H1 (cell line): ENCODE results near the gene IFT122.

Experiments used
- HDAC2 ChIP-seq, 2 experiments: fragments of 300-600 bp in 1 of 2; sonication (generic) in 1 of 2; IDR thresholded peaks; 2 replicates each; pipeline ENCODE4 v1.6.1; 2011 to 2012; ENCODE audit warnings: low read depth in 2 of 2, low read length in 2 of 2, mild to moderate bottlenecking in 2 of 2, moderate library complexity in 2 of 2, borderline replicate concordance in 1 of 2, inconsistent platforms in 1 of 2
- POLR2A ChIP-seq, 2 experiments: IDR thresholded peaks; 1 replicate in 1 of 2; 2 replicates in 1 of 2; pipeline ENCODE4 v1.6.1; 2011; ENCODE audit warnings: low read depth in 2 of 2, low read length in 2 of 2, mild to moderate bottlenecking in 2 of 2; ENCODE audit errors: control extremely low read depth in 1 of 2
- POLR2AphosphoS5 ChIP-seq: IDR thresholded peaks from 2 replicates; pipeline ENCODE4 v1.6.1; 2011; ENCODE audit warnings: low read depth, low read length
- TBP ChIP-seq: IDR thresholded peaks from 2 replicates; pipeline ENCODE4 v1.6.1; 2011; ENCODE audit warnings: low read depth, low read length, improper control_type of control experiment
- TF ChIP-seq, protein P1 (sequence below), 3 experiments: IDR thresholded peaks; 1 replicate in 2 of 3; 2 replicates in 1 of 3; pipeline versions ENCODE4 v1.5.1 to v1.6.1; 2011; ENCODE audit warnings: low read length in 3 of 3, mild to moderate bottlenecking in 3 of 3, inconsistent platforms in 2 of 3, low read depth in 1 of 3, moderate library complexity in 1 of 3; ENCODE audit not compliant: insufficient read depth in 1 of 3; ENCODE audit errors: control extremely low read depth in 1 of 3
- TF ChIP-seq, protein P2 (sequence below): IDR thresholded peaks from 2 replicates; pipeline ENCODE4 v1.6.1; 2012; ENCODE audit warnings: inconsistent platforms
- TF ChIP-seq, protein P3 (sequence below): IDR thresholded peaks from 2 replicates; pipeline ENCODE4 v1.6.1; 2012; ENCODE audit warnings: low read length, inconsistent platforms
- TF ChIP-seq, protein P4 (sequence below): IDR thresholded peaks from 2 replicates; pipeline ENCODE4 v1.6.1; 2011; ENCODE audit warnings: low read depth, mild to moderate bottlenecking, low read length; ENCODE audit not compliant: insufficient read depth

DNA sequence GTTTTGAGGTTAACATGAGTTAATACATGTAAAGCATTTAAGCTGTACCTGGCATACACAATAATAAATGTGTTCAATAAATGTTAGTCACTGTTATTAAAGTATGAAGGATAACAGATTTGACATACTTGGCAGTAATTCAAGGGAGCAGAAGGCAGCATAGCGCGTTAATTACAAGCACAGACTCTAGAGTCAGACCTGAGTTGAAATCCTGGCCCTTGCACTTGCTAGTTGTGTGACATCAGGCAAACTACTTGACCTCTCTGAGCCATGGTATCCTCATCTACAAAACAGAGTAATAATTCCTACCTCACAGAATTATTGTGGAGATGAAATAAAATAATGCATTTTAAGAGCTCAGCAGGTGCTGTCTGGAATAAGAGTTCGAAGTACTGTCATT, 5.4 kb downstream of the IFT122 start:
- no peak for TF ChIP-seq POLR2A (IDR thresholded peaks at IDR 0.05; ENCODE audit: control extremely low read depth in 1 of 2, low read depth in 2 of 2, low read length in 2 of 2)
- TF ChIP-seq, protein P1, sequence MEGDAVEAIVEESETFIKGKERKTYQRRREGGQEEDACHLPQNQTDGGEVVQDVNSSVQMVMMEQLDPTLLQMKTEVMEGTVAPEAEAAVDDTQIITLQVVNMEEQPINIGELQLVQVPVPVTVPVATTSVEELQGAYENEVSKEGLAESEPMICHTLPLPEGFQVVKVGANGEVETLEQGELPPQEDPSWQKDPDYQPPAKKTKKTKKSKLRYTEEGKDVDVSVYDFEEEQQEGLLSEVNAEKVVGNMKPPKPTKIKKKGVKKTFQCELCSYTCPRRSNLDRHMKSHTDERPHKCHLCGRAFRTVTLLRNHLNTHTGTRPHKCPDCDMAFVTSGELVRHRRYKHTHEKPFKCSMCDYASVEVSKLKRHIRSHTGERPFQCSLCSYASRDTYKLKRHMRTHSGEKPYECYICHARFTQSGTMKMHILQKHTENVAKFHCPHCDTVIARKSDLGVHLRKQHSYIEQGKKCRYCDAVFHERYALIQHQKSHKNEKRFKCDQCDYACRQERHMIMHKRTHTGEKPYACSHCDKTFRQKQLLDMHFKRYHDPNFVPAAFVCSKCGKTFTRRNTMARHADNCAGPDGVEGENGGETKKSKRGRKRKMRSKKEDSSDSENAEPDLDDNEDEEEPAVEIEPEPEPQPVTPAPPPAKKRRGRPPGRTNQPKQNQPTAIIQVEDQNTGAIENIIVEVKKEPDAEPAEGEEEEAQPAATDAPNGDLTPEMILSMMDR (IDR thresholded peaks at IDR 0.05; ENCODE audit: control extremely low read depth in 1 of 3, insufficient read depth in 1 of 3, low read depth in 1 of 3, low read length in 3 of 3) = no peak
- TF ChIP-seq, protein P2, sequence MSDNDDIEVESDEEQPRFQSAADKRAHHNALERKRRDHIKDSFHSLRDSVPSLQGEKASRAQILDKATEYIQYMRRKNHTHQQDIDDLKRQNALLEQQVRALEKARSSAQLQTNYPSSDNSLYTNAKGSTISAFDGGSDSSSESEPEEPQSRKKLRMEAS = no peak
- TF ChIP-seq TBP = no peak
- TF ChIP-seq POLR2AphosphoS5 = no peak
- TF ChIP-seq, protein P3, sequence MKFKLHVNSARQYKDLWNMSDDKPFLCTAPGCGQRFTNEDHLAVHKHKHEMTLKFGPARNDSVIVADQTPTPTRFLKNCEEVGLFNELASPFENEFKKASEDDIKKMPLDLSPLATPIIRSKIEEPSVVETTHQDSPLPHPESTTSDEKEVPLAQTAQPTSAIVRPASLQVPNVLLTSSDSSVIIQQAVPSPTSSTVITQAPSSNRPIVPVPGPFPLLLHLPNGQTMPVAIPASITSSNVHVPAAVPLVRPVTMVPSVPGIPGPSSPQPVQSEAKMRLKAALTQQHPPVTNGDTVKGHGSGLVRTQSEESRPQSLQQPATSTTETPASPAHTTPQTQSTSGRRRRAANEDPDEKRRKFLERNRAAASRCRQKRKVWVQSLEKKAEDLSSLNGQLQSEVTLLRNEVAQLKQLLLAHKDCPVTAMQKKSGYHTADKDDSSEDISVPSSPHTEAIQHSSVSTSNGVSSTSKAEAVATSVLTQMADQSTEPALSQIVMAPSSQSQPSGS = no peak
- TF ChIP-seq, protein P4, sequence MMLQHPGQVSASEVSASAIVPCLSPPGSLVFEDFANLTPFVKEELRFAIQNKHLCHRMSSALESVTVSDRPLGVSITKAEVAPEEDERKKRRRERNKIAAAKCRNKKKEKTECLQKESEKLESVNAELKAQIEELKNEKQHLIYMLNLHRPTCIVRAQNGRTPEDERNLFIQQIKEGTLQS = no peak
- no peak for TF ChIP-seq HDAC2 (IDR thresholded peaks at IDR 0.05; ENCODE audit: borderline replicate concordance in 1 of 2, low read depth in 2 of 2, low read length in 2 of 2)
